RKO (cell line): Measurements from ENCODE around the gene ATP8A2.
"Not testable (repeated sequence)": the region's sequence is repeated elsewhere in the genome, so short reads cannot be mapped to it uniquely, and the experiment has no call there.

Experiments
- DNase-seq: peaks from one replicate; pipeline ENCODE4 v3.0.0-alpha.2; 2016; ENCODE audit warnings: low spot score

Gene ATP8A2

DNA sequence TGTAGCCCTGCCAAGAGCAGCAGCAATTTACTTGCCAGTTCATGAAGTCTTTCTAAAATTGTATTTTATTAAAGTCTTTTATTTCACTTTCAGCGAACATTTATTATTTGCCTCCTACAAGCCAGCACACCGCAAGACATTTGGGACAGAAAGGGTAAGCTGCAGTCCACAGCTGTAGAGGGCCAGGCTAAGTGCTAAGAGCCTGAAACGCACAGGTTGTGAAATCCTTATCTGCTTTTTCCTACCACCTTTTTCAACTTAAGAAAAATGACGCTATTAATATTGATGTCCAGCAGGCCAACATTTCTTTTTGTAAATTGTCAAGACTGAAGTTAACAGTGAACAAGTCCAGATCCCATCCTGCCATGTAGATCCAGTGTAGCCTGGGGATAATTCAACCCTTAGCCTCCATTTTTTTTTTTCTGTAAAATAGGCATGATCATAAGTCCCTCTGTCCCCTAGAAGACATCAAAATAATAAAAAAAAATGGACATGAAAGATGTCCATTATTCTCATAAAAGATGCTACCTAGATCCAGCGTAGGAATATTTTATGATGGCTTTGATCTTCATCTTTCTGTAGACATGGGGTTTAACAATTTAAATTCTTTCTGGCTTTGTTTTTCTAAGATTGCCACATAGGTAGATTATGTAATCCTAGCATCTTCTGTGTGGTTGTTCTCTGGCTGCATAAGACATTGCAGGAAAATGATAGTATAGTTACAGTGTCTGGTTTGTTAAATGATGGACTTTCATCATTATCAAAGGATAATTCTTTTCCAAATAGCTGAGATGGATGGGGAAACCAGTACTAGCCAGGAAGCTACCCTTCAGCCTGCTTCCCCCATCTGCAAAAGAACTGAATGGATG, 551.7 kb downstream of the ATP8A2 start:
- no peak for DNase-seq

DNA sequence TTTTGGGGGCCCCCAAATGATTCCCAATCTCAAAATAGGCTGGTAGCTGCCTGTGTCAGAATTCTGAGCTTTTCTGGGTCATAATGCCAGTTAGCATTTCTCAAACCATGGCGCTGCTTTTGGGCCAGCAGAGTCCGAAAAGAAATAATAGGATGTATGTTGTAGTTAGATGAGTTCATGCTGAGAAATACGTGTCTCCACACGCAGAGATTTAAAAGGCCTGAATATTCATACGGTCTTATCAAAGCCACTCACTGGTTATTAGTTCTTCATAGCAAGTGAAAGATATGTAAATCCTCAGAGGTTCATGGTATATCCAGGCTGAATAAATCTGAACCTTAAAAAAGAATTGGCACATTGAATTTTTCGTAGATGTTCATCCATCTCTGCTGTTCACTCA, 555.6 kb downstream of the ATP8A2 start:
- DNase-seq = no peak

DNA sequence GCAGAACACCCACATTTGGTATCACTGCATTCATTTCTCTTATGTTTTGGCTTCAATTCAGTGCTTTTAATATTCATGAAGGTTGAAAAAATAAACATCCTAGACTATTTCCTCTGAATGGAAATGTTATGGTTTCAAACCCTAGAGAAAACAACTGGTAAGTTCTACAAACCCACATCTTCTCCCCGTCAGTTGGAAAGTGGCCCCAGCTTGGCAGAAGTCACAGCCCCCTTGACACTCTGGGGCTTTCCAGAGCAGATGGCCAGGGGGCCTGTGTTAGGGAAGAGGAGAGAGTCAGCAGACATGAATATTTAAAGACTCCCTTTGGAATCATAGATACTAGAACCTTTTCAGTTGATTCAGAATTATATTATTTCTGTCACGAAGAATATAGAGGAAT, 556.2 kb downstream of the ATP8A2 start:
- DNase-seq = no peak

DNA sequence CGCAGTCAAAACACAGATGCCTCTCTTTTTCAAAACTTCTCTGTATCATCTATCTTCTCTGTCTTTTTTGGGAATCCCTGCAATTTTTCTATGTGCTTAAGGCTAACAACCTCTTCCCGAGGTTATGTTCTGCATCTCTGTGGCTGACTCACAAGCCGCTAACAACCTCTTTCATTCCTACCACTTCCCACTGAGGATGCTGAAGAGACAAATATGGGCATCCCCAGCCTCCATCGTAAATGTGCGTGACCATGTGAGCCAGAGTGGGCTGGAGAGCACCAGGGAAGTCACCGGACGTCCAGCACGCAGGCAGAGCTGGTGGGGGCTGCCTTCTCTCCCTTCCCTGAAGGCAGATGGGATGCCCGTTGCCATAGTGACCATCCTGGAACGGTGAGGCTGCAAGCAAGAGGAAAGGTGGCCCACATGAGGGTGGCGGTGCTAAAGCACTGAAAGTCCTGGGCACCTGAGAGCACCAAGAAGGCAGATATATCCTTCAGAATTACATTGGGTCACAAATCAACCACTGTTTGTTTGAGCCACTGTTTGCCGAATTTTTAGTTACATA, 557.2 kb downstream of the ATP8A2 start:
- no peak for DNase-seq

DNA sequence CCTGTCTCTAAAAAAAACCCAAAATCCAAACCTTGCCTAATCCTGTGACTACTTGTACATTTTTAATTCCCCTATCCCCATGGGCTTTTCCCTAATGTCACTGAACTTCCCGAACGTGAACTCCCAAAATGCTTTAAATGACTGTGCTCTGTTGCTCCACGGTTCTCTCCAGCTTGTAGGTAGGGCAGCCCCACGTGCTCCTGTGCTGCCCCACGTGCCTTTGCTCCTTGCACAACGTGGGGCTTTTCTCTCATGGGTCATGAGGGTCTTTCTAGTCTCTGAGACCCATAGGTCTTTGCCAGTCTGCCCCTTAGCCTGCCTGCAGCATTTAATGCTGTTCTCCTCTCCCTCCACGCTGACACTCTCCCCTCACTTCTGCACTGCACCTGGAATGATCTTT, 558.0 kb downstream of the ATP8A2 start:
- no peak for DNase-seq

DNA sequence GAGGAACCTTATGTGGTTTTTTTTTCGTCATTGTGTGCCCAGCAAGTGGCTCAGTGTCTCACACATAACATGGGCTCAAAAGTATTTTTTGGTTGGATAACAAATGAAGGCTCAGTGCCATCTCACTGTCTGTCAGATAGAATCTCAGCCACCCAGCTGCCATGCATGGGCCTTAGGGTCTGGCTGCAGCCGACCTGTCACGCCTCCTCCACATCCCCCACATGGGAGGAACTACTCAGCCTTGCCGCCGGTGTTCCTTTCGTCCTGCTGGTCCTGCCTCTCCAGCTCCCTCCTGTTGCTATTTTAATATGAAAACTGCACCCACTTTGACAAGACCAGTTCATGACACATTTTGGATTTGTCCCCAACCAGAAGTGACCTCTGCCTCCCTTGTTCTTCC, 558.9 kb downstream of the ATP8A2 start:
- DNase-seq = no peak

DNA sequence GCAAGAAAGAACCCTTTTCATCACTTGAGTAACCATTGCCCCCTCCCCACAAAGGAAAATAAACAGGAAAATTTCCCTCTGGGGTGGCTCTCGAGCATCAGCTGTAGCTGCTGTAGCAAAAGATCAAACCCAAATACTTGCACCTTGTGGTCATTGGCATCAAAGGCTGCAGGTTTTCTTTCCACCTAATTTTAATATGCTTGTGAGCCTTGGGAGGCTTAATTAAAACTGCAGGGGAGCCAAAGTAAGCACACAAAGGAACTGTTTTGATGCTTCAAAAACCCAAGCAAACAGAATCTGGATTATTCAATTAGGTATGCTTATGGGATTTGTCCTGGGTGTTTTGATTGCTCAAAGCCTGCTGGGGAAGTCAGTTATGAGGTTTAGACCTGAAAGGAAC, 560.6 kb downstream of the ATP8A2 start:
- DNase-seq = no peak

DNA sequence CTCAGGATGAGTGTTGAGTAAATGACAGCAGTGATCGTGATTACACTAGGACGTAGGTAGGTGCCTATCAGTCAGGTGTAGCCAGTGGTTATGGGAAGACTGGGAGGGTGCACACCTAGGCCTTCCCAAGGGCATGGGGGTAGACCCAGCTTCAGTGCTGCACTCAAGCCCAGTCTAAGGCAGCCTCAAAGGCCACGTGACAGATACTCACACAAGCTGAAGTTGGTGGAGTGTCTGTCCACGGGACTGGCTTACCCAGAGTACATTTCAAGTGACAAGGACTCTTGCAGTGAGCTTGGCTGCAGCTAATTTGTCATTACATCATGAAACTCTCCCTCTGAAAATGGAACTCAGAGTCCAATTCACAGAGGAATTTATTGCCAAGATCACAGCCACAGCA, 561.7 kb downstream of the ATP8A2 start:
- DNase-seq = no peak

DNA sequence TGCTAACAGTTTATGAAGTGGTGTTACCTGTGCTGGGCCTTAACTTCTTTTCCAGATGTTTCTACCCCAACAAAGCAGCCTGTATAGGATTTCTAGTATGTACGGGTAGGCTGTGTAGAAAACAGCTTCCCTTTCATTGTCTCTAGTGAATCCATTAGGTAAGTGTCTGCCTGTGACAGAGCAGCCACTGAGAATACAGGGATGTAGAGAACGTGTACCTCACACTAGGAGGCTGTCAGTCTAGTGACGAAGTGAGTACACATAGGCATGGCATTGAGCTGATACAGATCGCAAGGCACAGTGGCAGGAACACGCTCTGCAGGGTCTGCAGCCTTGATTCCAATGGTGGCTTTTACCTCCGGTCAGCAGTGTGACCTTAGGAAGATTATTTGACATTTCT, 562.4 kb downstream of the ATP8A2 start:
- DNase-seq = no peak

DNA sequence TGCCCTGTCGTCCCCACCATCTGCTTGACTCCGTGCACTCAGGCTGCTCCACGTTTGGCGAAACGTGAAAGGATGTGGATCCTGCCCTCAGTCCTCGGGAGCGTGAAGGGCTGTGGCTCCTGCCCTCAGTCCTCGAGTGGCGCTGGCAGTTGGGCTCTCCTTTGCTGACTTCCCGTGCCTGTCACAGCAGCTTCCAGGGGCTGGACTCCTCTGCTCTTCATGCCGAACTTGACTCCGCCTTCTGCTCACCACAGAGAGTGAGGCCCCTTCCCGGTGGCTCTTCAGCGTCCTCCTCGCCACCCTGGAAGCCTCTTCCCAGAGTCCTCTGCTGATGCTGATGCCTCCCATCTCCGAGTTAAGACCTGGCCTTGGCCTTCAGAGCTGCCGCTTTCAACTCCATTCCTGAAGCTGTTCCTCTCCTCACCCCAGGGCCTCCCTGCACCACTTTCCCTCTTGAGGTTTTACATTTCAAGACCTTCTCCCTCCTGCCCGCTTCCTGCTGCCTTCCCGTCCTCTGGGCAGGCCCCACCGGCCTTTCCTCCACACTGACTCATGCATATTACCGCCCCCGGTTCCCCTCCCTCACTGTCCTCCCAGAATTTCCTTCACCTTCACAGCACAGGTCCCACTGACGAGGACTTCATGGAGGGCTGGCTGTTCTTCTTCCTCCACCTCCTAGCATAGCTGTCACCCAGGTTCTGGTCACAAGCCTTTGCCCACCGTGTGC, 568.4 kb downstream of the ATP8A2 start:
- no peak for DNase-seq

DNA sequence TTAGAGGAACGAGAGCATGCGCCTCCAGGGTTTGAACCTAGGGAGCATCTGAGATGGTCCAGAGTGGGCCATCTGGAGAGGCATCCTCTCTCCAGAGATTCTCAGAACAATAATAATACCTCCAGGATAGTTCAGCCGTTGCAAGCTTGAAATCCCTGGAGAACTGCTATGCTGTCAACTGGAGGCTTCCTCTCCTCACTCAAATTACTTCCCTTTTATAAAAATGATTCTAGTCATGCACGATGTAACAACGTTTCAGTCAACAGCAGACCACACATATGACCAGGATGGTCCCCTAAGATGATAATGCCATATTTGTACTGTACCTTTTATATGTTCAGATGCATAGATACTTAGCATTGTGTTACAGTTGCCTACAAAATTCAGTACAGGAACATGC, 571.3 kb downstream of the ATP8A2 start:
- DNase-seq = no peak

DNA sequence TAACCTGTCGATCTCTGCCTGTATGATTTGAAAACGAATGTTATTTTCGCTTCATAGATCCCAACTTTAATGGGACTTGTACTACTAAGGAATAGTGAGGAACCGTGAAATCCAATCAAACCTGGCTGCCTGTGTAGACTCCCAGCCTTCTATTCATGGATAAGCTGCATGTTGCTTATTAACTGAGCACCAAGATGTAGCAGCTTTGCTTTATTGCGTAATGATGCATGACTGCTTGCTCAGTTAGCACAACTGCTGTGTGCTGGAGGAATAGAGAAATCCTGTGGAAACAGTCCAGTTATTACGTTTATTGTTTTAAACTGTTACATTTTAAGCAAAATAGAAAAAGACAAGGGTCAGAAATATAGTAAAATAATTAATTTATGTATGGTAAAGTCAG, 571.9 kb downstream of the ATP8A2 start:
- DNase-seq = no peak

DNA sequence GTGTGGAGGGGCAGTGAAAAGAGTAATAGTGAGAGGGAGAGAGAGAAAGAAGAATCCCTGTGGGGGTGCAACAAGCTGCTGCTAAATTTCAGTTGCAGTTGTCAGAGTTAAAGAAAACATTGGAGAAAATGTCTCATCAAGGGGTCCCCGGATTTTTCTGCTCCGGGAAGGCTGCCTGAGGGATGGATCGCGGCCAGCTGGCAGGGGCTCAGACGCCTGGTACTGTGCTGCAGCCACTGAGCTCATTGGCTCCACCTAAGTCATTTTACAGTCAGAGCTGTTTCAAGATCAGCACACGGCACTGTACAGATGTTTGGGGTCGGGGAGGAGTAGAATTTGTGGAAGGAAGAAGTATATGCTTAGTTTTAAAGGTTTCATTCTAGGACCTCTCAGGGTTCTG, 573.8 kb downstream of the ATP8A2 start:
- DNase-seq = no peak

DNA sequence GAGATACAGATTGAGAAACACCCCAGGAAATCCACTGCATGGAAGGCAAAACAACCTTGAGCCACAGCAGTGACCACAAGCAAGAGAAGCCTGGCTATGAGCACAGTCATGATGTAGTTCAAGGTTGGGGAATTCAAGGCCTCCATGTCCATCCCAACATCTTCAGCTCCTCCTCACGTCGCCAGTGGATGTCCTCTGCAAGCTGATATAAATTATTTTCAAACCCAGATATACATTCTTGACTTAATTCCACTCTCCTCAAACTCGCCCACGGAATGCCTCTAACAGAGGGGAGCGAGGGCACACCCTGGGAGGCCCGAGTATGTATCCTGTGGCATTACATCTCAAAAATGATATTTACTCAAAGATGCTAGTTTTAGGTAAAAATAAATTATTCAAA, 574.5 kb downstream of the ATP8A2 start:
- no peak for DNase-seq

DNA sequence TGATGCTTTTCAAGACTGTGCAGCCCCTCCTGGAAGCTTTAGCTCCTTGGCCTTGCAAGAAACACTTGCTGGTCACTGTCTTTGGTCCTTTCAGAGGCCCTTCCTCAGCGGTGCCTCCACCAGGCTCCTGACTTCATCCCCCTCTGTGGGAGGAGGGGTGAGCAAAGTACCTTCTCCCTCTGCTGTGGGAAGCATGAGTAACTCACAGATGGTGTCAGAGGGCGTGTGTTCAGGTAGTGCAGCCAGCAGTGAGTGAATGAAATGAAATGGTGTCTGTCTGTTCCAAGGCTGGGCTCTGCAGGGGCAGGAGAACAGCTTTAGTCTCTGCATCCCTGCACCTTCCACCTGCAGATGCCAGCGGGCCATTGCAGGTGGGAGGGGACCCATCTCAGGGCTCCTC, 577.1 kb downstream of the ATP8A2 start:
- no peak for DNase-seq

DNA sequence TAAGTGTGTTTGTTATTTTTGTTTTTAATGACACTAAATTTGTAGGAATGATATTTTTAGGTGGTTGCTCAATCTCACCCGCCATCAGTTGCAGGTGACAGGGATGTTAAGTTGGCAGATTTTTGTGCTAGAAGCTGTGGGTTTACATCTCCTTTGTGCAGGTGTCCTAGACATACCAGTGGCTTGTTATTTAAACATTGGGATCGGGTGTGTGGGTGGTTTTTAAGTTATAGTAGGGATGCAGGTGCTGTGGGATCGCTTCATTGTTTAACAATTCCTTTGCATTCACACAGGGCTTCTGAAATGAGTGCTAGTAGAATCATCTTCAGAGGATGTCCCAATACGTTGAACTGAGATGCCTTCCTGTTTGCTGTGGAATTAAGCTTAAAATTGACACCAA, 580.1 kb downstream of the ATP8A2 start:
- no peak for DNase-seq

DNA sequence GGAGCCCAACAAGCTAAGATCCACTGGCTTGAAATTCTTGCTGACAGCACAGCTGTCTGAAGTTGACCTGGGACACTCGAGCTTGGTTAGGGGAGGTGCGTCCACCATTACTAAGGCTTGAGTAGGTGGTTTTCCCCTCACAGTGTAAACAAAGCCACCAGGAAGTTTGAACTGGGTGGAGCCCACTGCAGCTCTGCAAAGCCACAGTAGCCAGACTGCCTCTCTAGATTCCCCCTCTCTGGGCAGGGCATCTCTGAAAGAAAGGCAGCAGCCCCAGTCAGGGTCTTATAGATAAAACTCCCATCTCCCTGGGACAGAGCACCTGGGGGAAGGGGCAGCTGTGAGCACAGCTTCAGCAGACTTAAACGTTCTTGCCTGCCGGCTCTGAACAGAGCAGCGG, 582.3 kb downstream of the ATP8A2 start:
- DNase-seq = not testable (repeated sequence)

DNA sequence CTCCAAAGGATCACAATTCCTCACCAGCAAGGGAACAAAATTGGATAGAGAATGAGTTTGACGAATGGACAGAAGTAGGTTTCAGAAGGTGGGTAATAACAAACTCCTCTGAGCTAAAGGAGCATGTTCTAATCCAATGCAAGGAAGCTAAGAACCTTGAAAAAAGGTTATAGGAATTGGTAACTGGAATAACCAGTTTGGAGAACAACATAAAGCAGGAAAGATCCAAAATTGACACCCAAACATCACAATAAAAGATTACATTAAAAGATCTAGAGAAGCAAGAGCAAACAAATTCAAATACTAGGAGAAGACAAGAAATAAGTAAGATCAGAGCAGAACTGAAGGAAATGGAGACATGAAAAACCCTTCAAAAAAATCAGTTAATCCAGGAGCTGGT, 583.2 kb downstream of the ATP8A2 start:
- DNase-seq = not testable (repeated sequence)

DNA sequence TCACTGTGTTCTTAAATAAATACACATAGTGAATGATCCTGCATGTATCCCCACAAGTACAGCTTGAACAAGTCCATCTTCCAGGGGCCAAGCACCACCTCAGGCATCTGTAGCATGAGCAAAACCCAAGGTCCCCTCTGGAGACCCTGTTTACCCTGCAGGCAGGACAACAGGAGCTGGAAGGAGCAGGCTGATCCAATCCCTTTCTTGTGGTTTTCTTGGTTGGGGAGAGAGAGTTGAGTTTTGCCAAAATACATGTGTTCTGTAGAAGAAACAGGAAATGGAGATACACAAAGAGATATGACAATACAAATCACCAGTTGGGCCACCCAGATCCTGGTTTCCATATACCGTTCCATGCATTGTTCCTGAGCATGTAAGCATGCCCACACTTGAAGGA, 587.2 kb downstream of the ATP8A2 start:
- no peak for DNase-seq

DNA sequence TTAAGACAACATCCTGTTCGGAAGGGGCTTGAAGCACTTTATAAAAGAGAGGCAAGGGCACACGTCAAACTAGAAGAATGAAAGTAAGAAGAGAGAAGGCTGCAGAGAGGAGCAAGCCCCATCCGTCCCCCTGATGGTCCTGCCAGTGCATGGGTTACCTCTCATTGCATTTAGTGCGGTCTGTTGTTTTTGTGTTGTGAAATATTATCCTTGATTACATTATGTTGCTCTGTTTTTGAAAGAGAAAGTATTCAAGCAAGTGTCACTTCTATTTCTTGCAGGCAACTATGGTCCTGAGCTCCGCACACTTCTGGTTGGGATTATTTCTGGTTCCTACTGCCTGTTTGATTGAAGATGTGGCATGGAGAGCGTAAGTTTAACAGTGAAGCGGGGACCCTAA, 589.5 kb downstream of the ATP8A2 start:
- no peak for DNase-seq

DNA sequence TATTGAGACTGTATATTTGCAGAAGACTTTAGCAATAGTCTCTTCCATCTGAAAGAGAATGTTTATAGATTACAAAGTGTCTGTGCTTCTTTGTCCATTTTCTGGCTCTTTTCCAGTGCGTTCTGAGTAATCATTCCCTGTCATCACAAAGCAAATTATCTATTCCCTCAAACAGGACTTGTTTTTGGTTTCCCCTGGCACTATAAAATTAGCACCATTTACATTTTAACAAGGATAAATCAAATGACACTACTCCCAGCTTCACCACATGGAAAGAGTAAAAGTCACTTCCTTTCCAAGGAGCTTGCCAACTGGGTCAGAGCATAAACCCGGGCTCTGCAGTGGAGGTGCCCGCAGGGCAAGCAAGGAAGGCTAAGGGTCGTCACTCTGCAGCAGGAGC, 591.9 kb downstream of the ATP8A2 start:
- DNase-seq = no peak

DNA sequence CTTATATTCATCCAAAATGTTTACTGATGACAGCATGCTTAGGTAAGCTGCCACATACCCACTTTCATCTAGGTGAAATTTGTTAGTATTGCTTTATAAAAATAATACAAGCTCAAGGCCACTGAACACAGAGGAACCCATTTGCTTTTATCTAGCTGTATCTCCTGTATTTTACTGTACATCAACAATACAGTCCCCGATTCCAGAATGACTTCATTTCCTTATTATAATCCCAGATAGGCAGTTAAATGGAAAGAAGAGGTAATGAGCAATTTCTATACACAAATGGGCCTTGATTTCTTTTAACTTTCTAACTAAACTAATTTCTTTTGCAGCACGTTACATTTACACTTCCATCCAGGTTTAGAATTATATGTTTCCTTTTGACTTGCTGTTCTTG, 593.8 kb downstream of the ATP8A2 start:
- no peak for DNase-seq

DNA sequence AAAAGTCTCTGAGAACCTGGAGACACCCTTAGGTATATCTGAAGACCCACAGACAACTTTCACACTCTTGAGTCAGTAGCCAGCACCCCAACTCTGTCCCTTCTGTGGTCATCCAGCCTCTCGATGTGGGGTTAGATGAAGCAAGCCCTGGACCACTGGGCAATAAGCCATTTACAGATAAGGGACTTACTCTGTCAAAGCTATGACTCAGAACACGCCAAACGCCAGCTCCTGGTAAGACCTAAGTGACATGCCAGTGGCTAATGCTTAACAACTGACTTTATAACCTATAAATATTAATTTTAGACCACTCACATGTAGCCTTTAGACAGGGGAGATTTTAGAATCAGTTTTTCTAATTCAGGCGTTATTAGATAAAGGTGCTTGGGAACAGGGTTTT, 594.3 kb downstream of the ATP8A2 start:
- no peak for DNase-seq
